ENCODE results near the gene CIRBP. TPM values are rescaled to one million over a fixed set of nuclear protein-coding genes. Genes with fewer than 3 reads are reported as not detected.

The CIRBP gene
- total and polyA plus RNA-seq, 2 experiments from 2014 or later = 202 to 361 TPM

- Histone ChIP-seq H3K27ac (peak overlapping the region; percentile 98), H3K4me1 (ENCODE audit: insufficient read depth) (peaks cover 69% of the 10 kb centered on the region), H2AFZ (no peak overlapping the region), H3K9me3 (ENCODE audit: low read depth) (no peaks in the 10 kb centered on the region), H3K79me2 (peaks cover 36% of the 10 kb centered on the region), H3K4me3 (no peak overlapping the region), H3K4me2 (peak overlapping the region; percentile 86), H3K36me3 (replicated peaks; ENCODE audit: insufficient read depth, low read depth) (no peaks in the 10 kb centered on the region), H3K9me2 (replicated peaks; ENCODE audit: insufficient read depth) (no peaks in the 10 kb centered on the region), H4K20me1 (ENCODE audit: insufficient read depth, poor library complexity, severe bottlenecking) (peaks cover 18% of the 10 kb centered on the region), H3K27me3 (no peaks in the 10 kb centered on the region)
- DNase-seq (ENCODE audit: low spot score) = no peak
- WGBS (ENCODE audit: low lambda C conversion rate, missing lambda C conversion rate) = 16% methylated on average over 17 of the region's 33 CpGs
- TF ChIP-seq EZH2phosphoT487 (IDR thresholded peaks at IDR 0.05; ENCODE audit: low read depth, severe bottlenecking, unreplicated experiment) = no peak
- TF ChIP-seq CTCF (IDR thresholded peaks at IDR 0.05; ENCODE audit: poor library complexity) = no peak
- TF ChIP-seq EZH2 (IDR thresholded peaks at IDR 0.05; ENCODE audit: borderline replicate concordance) = no peak
Observed at GRCh38 chr19:1259876-1260748, 9.0 kb upstream of the CIRBP start.

- Histone ChIP-seq H3K9me3 (ENCODE audit: low read depth) (no peaks in the 10 kb centered on the region), H3K36me3 (replicated peaks; ENCODE audit: insufficient read depth, low read depth) (no peaks in the 10 kb centered on the region), H3K4me3 (peak overlapping the region; percentile 66), H4K20me1 (ENCODE audit: insufficient read depth, poor library complexity, severe bottlenecking) (peaks cover 15% of the 10 kb centered on the region), H3K9me2 (replicated peaks; ENCODE audit: insufficient read depth) (no peaks in the 10 kb centered on the region), H3K27me3 (no peaks in the 10 kb centered on the region), H3K4me2 (peak overlapping the region; percentile 93), H3K4me1 (ENCODE audit: insufficient read depth) (peaks cover 71% of the 10 kb centered on the region), H2AFZ (no peak overlapping the region), H3K27ac (peak overlapping the region; percentile 98), H3K79me2 (peaks cover 28% of the 10 kb centered on the region)
- no peak for TF ChIP-seq EZH2phosphoT487 (IDR thresholded peaks at IDR 0.05; ENCODE audit: low read depth, severe bottlenecking, unreplicated experiment)
- no peak for TF ChIP-seq EZH2 (IDR thresholded peaks at IDR 0.05; ENCODE audit: borderline replicate concordance)
- no peak for TF ChIP-seq CTCF (IDR thresholded peaks at IDR 0.05; ENCODE audit: poor library complexity)
- 4% methylated on average over 49 of the region's 83 CpGs for WGBS (ENCODE audit: low lambda C conversion rate, missing lambda C conversion rate)
- DNase-seq (ENCODE audit: low spot score) = peak; percentile 99
Observed at GRCh38 chr19:1260749-1261537, 8.2 kb upstream of the CIRBP start.

GRCh38 chr19:1261538-1261797 is 7.7 kb upstream of the CIRBP start:
- Histone ChIP-seq H3K36me3 (replicated peaks; ENCODE audit: insufficient read depth, low read depth) (no peaks in the 10 kb centered on the region), H3K79me2 (peaks cover 22% of the 10 kb centered on the region), H2AFZ (no peak overlapping the region), H3K27me3 (no peaks in the 10 kb centered on the region), H3K27ac (peak overlapping the region; percentile 98), H4K20me1 (ENCODE audit: insufficient read depth, poor library complexity, severe bottlenecking) (peaks cover 12% of the 10 kb centered on the region), H3K4me1 (ENCODE audit: insufficient read depth) (peaks cover 76% of the 10 kb centered on the region), H3K4me3 (peak overlapping the region; percentile 66), H3K9me2 (replicated peaks; ENCODE audit: insufficient read depth) (no peaks in the 10 kb centered on the region), H3K4me2 (peak overlapping the region; percentile 93), H3K9me3 (ENCODE audit: low read depth) (no peaks in the 10 kb centered on the region)
- WGBS (ENCODE audit: low lambda C conversion rate, missing lambda C conversion rate) = 33% methylated on average over 11 of the region's 14 CpGs
- no peak for DNase-seq (ENCODE audit: low spot score)
- TF ChIP-seq CTCF (IDR thresholded peaks at IDR 0.05; ENCODE audit: poor library complexity) = peak; percentile 6
- no peak for TF ChIP-seq EZH2 (IDR thresholded peaks at IDR 0.05; ENCODE audit: borderline replicate concordance)
